ENCODE results near the gene STPG3. TPM values are rescaled to one million over a fixed set of nuclear protein-coding genes. Genes with fewer than 3 reads are reported as not detected.

Gene STPG3
- total and polyA plus RNA-seq, 4 donors = not detected

DNA sequence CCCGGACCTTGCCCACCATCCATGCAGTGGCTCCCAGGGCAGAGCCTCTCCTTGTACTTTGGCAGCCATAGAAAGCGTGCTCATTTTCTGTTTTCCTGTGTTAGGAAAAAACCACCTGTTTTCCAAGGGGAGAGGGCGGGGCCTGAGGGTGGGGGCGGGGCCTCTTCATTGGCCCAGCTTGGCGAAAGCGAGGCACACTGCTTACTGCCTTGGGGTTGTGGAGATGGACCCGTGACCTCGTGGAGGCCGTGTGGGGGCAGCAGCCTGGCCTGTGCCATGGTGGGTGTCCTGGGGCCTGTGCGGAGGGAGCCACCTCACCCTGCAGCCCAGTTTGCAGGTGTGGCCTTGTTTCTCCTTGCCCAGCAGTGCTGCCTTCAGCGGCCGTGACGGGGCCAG is 22.0 kb downstream of the STPG3 start:
- WGBS = 87% methylated on average over 13 of the region's 13 CpGs
- Histone ChIP-seq H3K4me3 (ENCODE audit: low read depth in 1 of 3, low read length in 3 of 3) (no peak overlapping the region), H3K27ac (ENCODE audit: low read depth in 1 of 2, low read length in 2 of 2) (peak overlapping the region in 1 of 2 donors; percentile 19), H3K36me3 (ENCODE audit: control insufficient read depth in 4 of 4, insufficient read depth in 3 of 4, low read depth in 1 of 4, low read length in 3 of 4) (peaks cover 0 to 11% (median 3%) of the 10 kb centered on the region in 4 donors), H3K27me3 (ENCODE audit: control insufficient read depth in 4 of 4, insufficient read depth in 4 of 4, low read length in 3 of 4) (no peaks in the 10 kb centered on the region), H3K9me3 (ENCODE audit: control insufficient read depth in 4 of 4, low read length in 3 of 4) (no peaks in the 10 kb centered on the region), H3K4me1 (ENCODE audit: control insufficient read depth in 4 of 4, insufficient read depth in 4 of 4, low read length in 3 of 4) (peaks cover 9 to 56% (median 29%) of the 10 kb centered on the region in 4 donors), H3K9ac (ENCODE audit: low read depth in 1 of 2, low read length in 2 of 2) (no peak overlapping the region)
- TF ChIP-seq, protein P1, sequence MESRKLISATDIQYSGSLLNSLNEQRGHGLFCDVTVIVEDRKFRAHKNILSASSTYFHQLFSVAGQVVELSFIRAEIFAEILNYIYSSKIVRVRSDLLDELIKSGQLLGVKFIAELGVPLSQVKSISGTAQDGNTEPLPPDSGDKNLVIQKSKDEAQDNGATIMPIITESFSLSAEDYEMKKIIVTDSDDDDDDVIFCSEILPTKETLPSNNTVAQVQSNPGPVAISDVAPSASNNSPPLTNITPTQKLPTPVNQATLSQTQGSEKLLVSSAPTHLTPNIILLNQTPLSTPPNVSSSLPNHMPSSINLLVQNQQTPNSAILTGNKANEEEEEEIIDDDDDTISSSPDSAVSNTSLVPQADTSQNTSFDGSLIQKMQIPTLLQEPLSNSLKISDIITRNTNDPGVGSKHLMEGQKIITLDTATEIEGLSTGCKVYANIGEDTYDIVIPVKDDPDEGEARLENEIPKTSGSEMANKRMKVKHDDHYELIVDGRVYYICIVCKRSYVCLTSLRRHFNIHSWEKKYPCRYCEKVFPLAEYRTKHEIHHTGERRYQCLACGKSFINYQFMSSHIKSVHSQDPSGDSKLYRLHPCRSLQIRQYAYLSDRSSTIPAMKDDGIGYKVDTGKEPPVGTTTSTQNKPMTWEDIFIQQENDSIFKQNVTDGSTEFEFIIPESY (IDR thresholded peaks at IDR 0.05) = no peak
- TF ChIP-seq FOXA1 (IDR thresholded peaks at IDR 0.05) (no peak), RAD21 (IDR thresholded peaks at IDR 0.05) (no peak), NR2F2 (IDR thresholded peaks at IDR 0.05) (no peak), GABPA (IDR thresholded peaks at IDR 0.05 in 1 of 2, conservative IDR thresholded peaks at IDR 0.05 in 1 of 2) (no peak), RXRA (IDR thresholded peaks at IDR 0.05) (no peak), YY1 (IDR thresholded peaks at IDR 0.05) (no peak), HNF4A (conservative IDR thresholded peaks at IDR 0.05) (no peak), TAF1 (conservative IDR thresholded peaks at IDR 0.05) (no peak), REST (IDR thresholded peaks at IDR 0.05) (no peak)
- no peak for DNase-seq (ENCODE audit: low spot score)

DNA sequence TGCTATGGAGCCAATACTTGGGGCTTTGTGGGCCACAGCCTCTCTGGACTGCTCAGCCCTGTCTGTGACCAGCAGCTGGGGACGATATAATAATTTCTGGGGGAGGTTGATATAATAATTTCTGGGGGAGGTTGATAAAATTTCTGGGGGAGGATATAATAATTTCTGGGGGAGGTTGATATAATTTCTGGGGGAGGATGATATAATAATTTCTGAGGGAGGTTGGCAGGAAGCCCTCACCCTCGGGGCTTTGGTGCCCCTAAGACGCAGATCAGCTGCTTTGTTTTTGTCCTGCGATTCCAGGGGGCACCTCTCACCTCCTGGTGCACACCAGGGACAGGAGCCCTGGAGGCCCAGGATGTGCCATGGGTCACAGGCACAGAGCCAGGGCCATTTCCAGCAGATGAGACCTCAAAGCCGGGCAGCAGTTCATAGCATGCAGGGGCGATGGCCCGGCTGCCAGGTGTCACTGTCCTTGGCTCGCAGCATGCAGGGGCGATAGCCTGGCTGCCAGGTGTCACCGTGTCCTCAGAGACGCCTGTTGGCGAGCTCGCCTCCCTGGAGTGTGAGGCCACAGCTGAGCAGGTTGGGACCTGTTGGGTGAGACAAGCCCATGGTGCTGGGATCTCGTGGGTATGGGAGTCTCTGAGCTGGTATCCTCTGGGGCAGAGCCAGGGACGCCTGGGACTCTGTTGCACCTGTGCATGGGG is 22.7 kb downstream of the STPG3 start:
- Histone ChIP-seq H3K36me3 (ENCODE audit: control insufficient read depth in 4 of 4, insufficient read depth in 3 of 4, low read depth in 1 of 4, low read length in 3 of 4) (peaks cover 0 to 11% (median 3%) of the 10 kb centered on the region in 4 donors), H3K9ac (ENCODE audit: low read depth in 1 of 2, low read length in 2 of 2) (no peak overlapping the region), H3K27me3 (ENCODE audit: control insufficient read depth in 4 of 4, insufficient read depth in 4 of 4, low read length in 3 of 4) (no peaks in the 10 kb centered on the region), H3K4me3 (ENCODE audit: low read depth in 1 of 3, low read length in 3 of 3) (no peak overlapping the region), H3K27ac (ENCODE audit: low read depth in 1 of 2, low read length in 2 of 2) (peak overlapping the region in 1 of 2 donors; percentile 19), H3K9me3 (ENCODE audit: control insufficient read depth in 4 of 4, low read length in 3 of 4) (no peaks in the 10 kb centered on the region), H3K4me1 (ENCODE audit: control insufficient read depth in 4 of 4, insufficient read depth in 4 of 4, low read length in 3 of 4) (peaks cover 9 to 51% (median 23%) of the 10 kb centered on the region in 4 donors)
- TF ChIP-seq SP1 (IDR thresholded peaks at IDR 0.05) = no peak
- no peak for TF ChIP-seq GABPA (IDR thresholded peaks at IDR 0.05 in 1 of 2, conservative IDR thresholded peaks at IDR 0.05 in 1 of 2)
- peak in 1 of 2 donors; percentile 9 for TF ChIP-seq HNF4A (conservative IDR thresholded peaks at IDR 0.05)
- peak; percentile 52 to 66 for TF ChIP-seq RXRA (IDR thresholded peaks at IDR 0.05)
- TF ChIP-seq FOXA2 (IDR thresholded peaks at IDR 0.05) = no peak
- no peak for TF ChIP-seq NR2F2 (IDR thresholded peaks at IDR 0.05)
- TF ChIP-seq CTCF (IDR thresholded peaks at IDR 0.05; ENCODE audit: low read depth, low read length, missing input control) = no peak
- no peak for TF ChIP-seq YY1 (IDR thresholded peaks at IDR 0.05)
- TF ChIP-seq, protein P2, sequence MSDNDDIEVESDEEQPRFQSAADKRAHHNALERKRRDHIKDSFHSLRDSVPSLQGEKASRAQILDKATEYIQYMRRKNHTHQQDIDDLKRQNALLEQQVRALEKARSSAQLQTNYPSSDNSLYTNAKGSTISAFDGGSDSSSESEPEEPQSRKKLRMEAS (IDR thresholded peaks at IDR 0.05) = no peak
- TF ChIP-seq REST (IDR thresholded peaks at IDR 0.05) = no peak
- TF ChIP-seq RAD21 (IDR thresholded peaks at IDR 0.05) = no peak
- TF ChIP-seq TAF1 (conservative IDR thresholded peaks at IDR 0.05) = no peak
- TF ChIP-seq, protein P3, sequence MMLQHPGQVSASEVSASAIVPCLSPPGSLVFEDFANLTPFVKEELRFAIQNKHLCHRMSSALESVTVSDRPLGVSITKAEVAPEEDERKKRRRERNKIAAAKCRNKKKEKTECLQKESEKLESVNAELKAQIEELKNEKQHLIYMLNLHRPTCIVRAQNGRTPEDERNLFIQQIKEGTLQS (IDR thresholded peaks at IDR 0.05) = no peak
- TF ChIP-seq JUND (IDR thresholded peaks at IDR 0.05) = no peak
- 58% methylated on average over 15 of the region's 15 CpGs for WGBS
- DNase-seq (ENCODE audit: low spot score) = no peak

All from liver (tissue), 9 donors.